Neutrophil (primary cell): ENCODE data around the gene DNAJC15.

ENCODE experiments used
- H3K27ac ChIP-seq: fragments of 200-600 bp; sonication (generic); 2 replicates; pipeline ENCODE4 v1.5.1; 2016; ENCODE audit warnings: mild to moderate bottlenecking, moderate library complexity
- H3K27me3 ChIP-seq: fragments of 200-600 bp; sonication (generic); 2 replicates; pipeline ENCODE4 v1.6.0; 2016; ENCODE audit warnings: mild to moderate bottlenecking
- H3K36me3 ChIP-seq: fragments of 200-600 bp; sonication (generic); 2 replicates; pipeline ENCODE4 v1.5.1; 2017
- H3K4me1 ChIP-seq, 2 experiments: fragments of 200-600 bp in 1 of 2; sonication (generic) in 1 of 2; 1 replicate in 1 of 2; 2 replicates in 1 of 2; pipeline versions ENCODE4 v1.5.1 to v1.6.1; 2013 to 2016; ENCODE audit warnings: low read depth in 1 of 2, low read length in 1 of 2, mild to moderate bottlenecking in 1 of 2, moderate library complexity in 1 of 2; ENCODE audit not compliant: control insufficient read depth in 1 of 2, insufficient read depth in 1 of 2
- H3K4me3 ChIP-seq, 2 experiments: fragments of 200-600 bp in 1 of 2; sonication (generic) in 1 of 2; 1 replicate in 1 of 2; 2 replicates in 1 of 2; pipeline ENCODE4 v1.5.1; 2013 to 2016; ENCODE audit warnings: low read depth in 1 of 2, low read length in 1 of 2, mild to moderate bottlenecking in 1 of 2, moderate library complexity in 1 of 2
- H3K9me3 ChIP-seq: fragments of 200-600 bp; sonication (generic); 2 replicates; pipeline ENCODE4 v1.5.1; 2016
- CTCF ChIP-seq: fragments of 200-600 bp; sonication (generic); IDR thresholded peaks from 2 replicates; pipeline ENCODE4 v1.5.1; 2016; ENCODE audit warnings: antibody characterized with exemption

DNAJC15 gene

GRCh38 chr13:43110036-43110435 is 86.7 kb downstream of the DNAJC15 start:
- Histone ChIP-seq H3K4me1 (no peaks in the 10 kb centered on the region), H3K4me3 (no peak overlapping the region), H3K27ac (no peak overlapping the region), H3K9me3 (no peaks in the 10 kb centered on the region), H3K27me3 (no peaks in the 10 kb centered on the region), H3K36me3 (no peaks in the 10 kb centered on the region)
- TF ChIP-seq CTCF = no peak

GRCh38 chr13:43110658-43111057 is 87.3 kb downstream of the DNAJC15 start:
- H3K36me3 ChIP-seq = no peaks in the 10 kb centered on the region
- H3K27ac ChIP-seq = no peak overlapping the region
- no peaks in the 10 kb centered on the region for H3K27me3 ChIP-seq
- H3K9me3 ChIP-seq = no peaks in the 10 kb centered on the region
- H3K4me1 ChIP-seq = no peaks in the 10 kb centered on the region
- H3K4me3 ChIP-seq = no peak overlapping the region
- TF ChIP-seq CTCF = no peak

- Histone ChIP-seq H3K4me1 (no peaks in the 10 kb centered on the region), H3K36me3 (no peaks in the 10 kb centered on the region), H3K27me3 (no peaks in the 10 kb centered on the region), H3K27ac (no peak overlapping the region), H3K9me3 (no peaks in the 10 kb centered on the region), H3K4me3 (no peak overlapping the region)
- TF ChIP-seq CTCF = no peak
These were observed 88.4 kb downstream of the DNAJC15 start for GRCh38 chr13:43111559-43112400.

GRCh38 chr13:43113603-43114002 is 90.2 kb downstream of the DNAJC15 start:
- no peaks in the 10 kb centered on the region for H3K36me3 ChIP-seq
- TF ChIP-seq CTCF = no peak
- H3K4me1 ChIP-seq = no peaks in the 10 kb centered on the region
- H3K4me3 ChIP-seq = no peak overlapping the region
- no peak overlapping the region for H3K27ac ChIP-seq
- no peaks in the 10 kb centered on the region for H3K9me3 ChIP-seq
- no peaks in the 10 kb centered on the region for H3K27me3 ChIP-seq

GRCh38 chr13:43114504-43114903 is 91.1 kb downstream of the DNAJC15 start:
- Histone ChIP-seq H3K4me3 (no peak overlapping the region), H3K9me3 (no peaks in the 10 kb centered on the region), H3K27me3 (no peaks in the 10 kb centered on the region), H3K4me1 (no peaks in the 10 kb centered on the region), H3K27ac (no peak overlapping the region), H3K36me3 (no peaks in the 10 kb centered on the region)
- no peak for TF ChIP-seq CTCF
